Smooth muscle cell of the brain vasculature (primary cell): ENCODE results near the gene STMN1.
A peak's percentile ranks its signal among the peaks of the same experiment; 100 is the strongest.

ENCODE experiments used
- DNase-seq: peaks from one replicate; pipeline ENCODE4 v3.0.0-alpha.2; 2012; ENCODE audit warnings: low read depth, low spot score

STMN1 gene

GRCh38 chr1:25871086-25871703, 35.0 kb downstream of the STMN1 start:
- DNase-seq: no peak

- no peak for DNase-seq
These were observed 35.6 kb downstream of the STMN1 start for GRCh38 chr1:25870614-25871013.

GRCh38 chr1:25869909-25870606, 36.2 kb downstream of the STMN1 start:
- no peak for DNase-seq

GRCh38 chr1:25867210-25867991, 38.8 kb downstream of the STMN1 start:
- DNase-seq: no peak

GRCh38 chr1:25866288-25866687, 39.9 kb downstream of the STMN1 start:
- no peak for DNase-seq

GRCh38 chr1:25864434-25864833, 41.8 kb downstream of the STMN1 start:
- DNase-seq: no peak

- no peak for DNase-seq
These were observed 42.5 kb downstream of the STMN1 start for GRCh38 chr1:25863486-25864262.

- DNase-seq: no peak
These were observed 43.3 kb downstream of the STMN1 start for GRCh38 chr1:25862785-25863485.

- no peak for DNase-seq
These were observed 44.6 kb downstream of the STMN1 start for GRCh38 chr1:25861316-25862286.

GRCh38 chr1:25858906-25859789, 47.1 kb downstream of the STMN1 start, which contains the start of gene AUNIP:
AUNIP (minus strand) TSS chr1:25859457; CDS start chr1:25859357, 100 bp downstream.
- peak; percentile 47 for DNase-seq

- no peak for DNase-seq
These were observed 47.7 kb downstream of the STMN1 start for GRCh38 chr1:25858494-25858893.

- no peak for DNase-seq
These were observed 49.4 kb downstream of the STMN1 start for GRCh38 chr1:25856856-25857255.

- DNase-seq: no peak
These were observed 51.7 kb downstream of the STMN1 start for GRCh38 chr1:25854554-25854953.
